Measurements from ENCODE around the gene SLC6A5. TPM values are rescaled to one million over a fixed set of nuclear protein-coding genes. Genes with fewer than 3 reads are reported as not detected.
A peak's percentile ranks its signal among the peaks of the same experiment; 100 is the strongest.

SLC6A5 gene
- total and polyA plus RNA-seq, 2 of the 8 experiments (the other 6 are each of a cell fraction or from before 2014, with no cell fraction given), result not detected

- no peak overlapping the region for H4K91ac ChIP-seq (replicated peaks; ENCODE audit: insufficient read length, low read length)
- H4K5ac ChIP-seq (ENCODE audit: insufficient read length, low read depth, low read length), result no peak overlapping the region
- H3K79me1 ChIP-seq (ENCODE audit: low read depth, low read length), result no peaks in the 10 kb centered on the region
- H3K4me1 ChIP-seq (replicated peaks in 1 of 4; ENCODE audit: control insufficient read depth in 3 of 4, insufficient read depth in 4 of 4, low read length in 3 of 4), result peaks cover 12 to 24% (median 13%) of the 10 kb centered on the region in 4 experiments; a peak in 6 of 7 replicates
- H3K23ac ChIP-seq (ENCODE audit: insufficient read length), result no peak overlapping the region
- H2BK12ac ChIP-seq (ENCODE audit: low read depth, low read length), result no peak overlapping the region
- H3K56ac ChIP-seq (replicated peaks; ENCODE audit: insufficient read length, low read depth, low read length), result no peak overlapping the region
- peaks cover 45 to 60% (median 59%) of the 10 kb centered on the region in 4 experiments for H3K27me3 ChIP-seq (replicated peaks in 1 of 4; ENCODE audit: control insufficient read depth in 3 of 4, extremely low read depth in 1 of 4, insufficient read depth in 3 of 4, low read length in 3 of 4)
- TF ChIP-seq GABPA (IDR thresholded peaks at IDR 0.05; ENCODE audit: borderline replicate concordance, insufficient read depth, low read length) (no peak), TAF1 (IDR thresholded peaks at IDR 0.05; ENCODE audit: low read depth, low read length) (no peak), KDM4A (IDR thresholded peaks at IDR 0.05; ENCODE audit: low read depth, low read length, severe bottlenecking) (peak; percentile 33), CTBP2 (IDR thresholded peaks at IDR 0.05; ENCODE audit: borderline replicate concordance, insufficient read depth, insufficient read length, low read length) (peak; percentile 52), ASH2L (IDR thresholded peaks at IDR 0.05; ENCODE audit: low read length) (peak; percentile 14)
- H4K8ac ChIP-seq (ENCODE audit: extremely low read depth, insufficient read depth, low read length), result no peak overlapping the region
- H3K79me2 ChIP-seq (ENCODE audit: control insufficient read depth in 1 of 2, insufficient read depth in 2 of 2, low read length in 2 of 2), result no peaks in the 10 kb centered on the region
- H2BK120ac ChIP-seq (replicated peaks; ENCODE audit: low read depth, low read length), result no peak overlapping the region
- CTCF ChIA-PET (ENCODE audit: partially characterized antibody), result interaction anchor here (0.6 to 4.9 kb wide), 21 partner anchors 9 to 1111 kb away, joined by 3 to 51 read pairs (median 5); no protein-coding TSS in a partner anchor
- WGBS, 2 experiments (ENCODE audit: extremely low coverage in 1 of 2, insufficient coverage in 1 of 2, insufficient read length in 1 of 2, insufficient replicate concordance in 2 of 2, low coverage in 1 of 2, low lambda C conversion rate in 2 of 2, missing lambda C conversion rate in 1 of 2), result 1% methylated on average over 21 of the region's 21 CpGs; no CpG with 5 or more reads in 1 of the 2 experiments
- no peak overlapping the region for H2AK5ac ChIP-seq (ENCODE audit: low read depth, low read length)
- no peaks in the 10 kb centered on the region for H3K9me3 ChIP-seq (ENCODE audit: insufficient read depth in 2 of 2, low read depth in 1 of 2, low read length in 1 of 2)
- H3K27ac ChIP-seq (ENCODE audit: low read depth, low read length), result no peak overlapping the region
- peaks cover 0 to 5% of the 10 kb centered on the region in 2 experiments for H4K20me1 ChIP-seq (replicated peaks in 1 of 2; ENCODE audit: control insufficient read depth in 1 of 2, insufficient read depth in 2 of 2, low read length in 2 of 2)
- H2BK20ac ChIP-seq (ENCODE audit: low read length), result no peak overlapping the region
- H3K4ac ChIP-seq (replicated peaks; ENCODE audit: insufficient read length, low read depth, low read length), result no peak overlapping the region
- H3K36me3 ChIP-seq (ENCODE audit: control insufficient read depth in 2 of 4, insufficient read depth in 4 of 4, low read length in 3 of 4), result no peaks in the 10 kb centered on the region
- peaks cover 21% of the 10 kb centered on the region for H3K23me2 ChIP-seq (ENCODE audit: low read depth, low read length)
- FAIRE-seq (no peak), DNase-seq (ENCODE audit: low read depth in 1 of 2, low spot score in 2 of 2) (peak in 1 of 2 experiments; percentile 66)
- H2BK15ac ChIP-seq (ENCODE audit: low read length), result no peak overlapping the region
- POLR2A ChIA-PET (ENCODE audit: partially characterized antibody), result no interaction called here
- peak overlapping the region in 1 of 4 experiments; percentile 16; a peak in 1 of 7 replicates for H3K9ac ChIP-seq (replicated peaks in 1 of 4; ENCODE audit: extremely low read depth in 1 of 4, low read depth in 3 of 4, low read length in 3 of 4)
- H2BK5ac ChIP-seq (ENCODE audit: low read depth, low read length), result no peak overlapping the region
- no peak overlapping the region; the same call in 1 of the 2 replicates for H2AFZ ChIP-seq (ENCODE audit: low read length)
- H3K4me3 ChIP-seq (ENCODE audit: extremely low read depth in 1 of 4, insufficient read depth in 2 of 4, low read depth in 3 of 4, low read length in 4 of 4), result peak overlapping the region; percentile 35 to 80 (median 56); a peak in 7 of 8 replicates
- no peak overlapping the region; the same call in 1 of the 2 replicates for H3K18ac ChIP-seq (ENCODE audit: extremely low read depth, low read length)
- peak overlapping the region; percentile 77 to 99 for H3K4me2 ChIP-seq (ENCODE audit: insufficient read depth in 1 of 2, low read depth in 2 of 2, low read length in 2 of 2)
- H3K14ac ChIP-seq (ENCODE audit: insufficient read length), result no peak overlapping the region
Observed at GRCh38 chr11:20670932-20671403, 71.6 kb downstream of the SLC6A5 start.
